OCI-LY3 (cell line): ENCODE measurements around the gene SMAP2.

Experiments
- EZH2phosphoT487 ChIP-seq: fragments of 200-600 bp; shearing (Covaris generic); IDR thresholded peaks from 2 replicates; pipeline ENCODE4 v1.6.1; 2018; ENCODE audit warnings: antibody characterized with exemption, mixed run types, low read depth
- TF ChIP-seq, protein P1 (sequence below): fragments of 200-600, 300-600 bp; sonication (generic); IDR thresholded peaks from 2 replicates; pipeline ENCODE4 v1.5.1; 2014; ENCODE audit warnings: antibody characterized with exemption, low read length, low read depth

DNA sequence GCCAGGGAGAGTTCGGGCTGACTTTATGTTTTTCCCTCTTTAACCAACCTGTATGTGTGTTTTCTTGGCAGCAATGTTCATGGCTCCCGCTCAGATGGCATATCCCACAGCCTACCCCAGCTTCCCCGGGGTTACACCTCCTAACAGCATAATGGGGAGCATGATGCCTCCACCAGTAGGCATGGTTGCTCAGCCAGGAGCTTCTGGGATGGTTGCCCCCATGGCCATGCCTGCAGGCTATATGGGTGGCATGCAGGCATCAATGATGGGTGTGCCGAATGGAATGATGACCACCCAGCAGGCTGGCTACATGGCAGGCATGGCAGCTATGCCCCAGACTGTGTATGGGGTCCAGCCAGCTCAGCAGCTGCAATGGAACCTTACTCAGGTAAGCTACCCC is 43.2 kb downstream of the SMAP2 start:
- TF ChIP-seq EZH2phosphoT487 = no peak
- TF ChIP-seq, protein P1, sequence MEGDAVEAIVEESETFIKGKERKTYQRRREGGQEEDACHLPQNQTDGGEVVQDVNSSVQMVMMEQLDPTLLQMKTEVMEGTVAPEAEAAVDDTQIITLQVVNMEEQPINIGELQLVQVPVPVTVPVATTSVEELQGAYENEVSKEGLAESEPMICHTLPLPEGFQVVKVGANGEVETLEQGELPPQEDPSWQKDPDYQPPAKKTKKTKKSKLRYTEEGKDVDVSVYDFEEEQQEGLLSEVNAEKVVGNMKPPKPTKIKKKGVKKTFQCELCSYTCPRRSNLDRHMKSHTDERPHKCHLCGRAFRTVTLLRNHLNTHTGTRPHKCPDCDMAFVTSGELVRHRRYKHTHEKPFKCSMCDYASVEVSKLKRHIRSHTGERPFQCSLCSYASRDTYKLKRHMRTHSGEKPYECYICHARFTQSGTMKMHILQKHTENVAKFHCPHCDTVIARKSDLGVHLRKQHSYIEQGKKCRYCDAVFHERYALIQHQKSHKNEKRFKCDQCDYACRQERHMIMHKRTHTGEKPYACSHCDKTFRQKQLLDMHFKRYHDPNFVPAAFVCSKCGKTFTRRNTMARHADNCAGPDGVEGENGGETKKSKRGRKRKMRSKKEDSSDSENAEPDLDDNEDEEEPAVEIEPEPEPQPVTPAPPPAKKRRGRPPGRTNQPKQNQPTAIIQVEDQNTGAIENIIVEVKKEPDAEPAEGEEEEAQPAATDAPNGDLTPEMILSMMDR = no peak
